Measurements from ENCODE around the gene ANO2.

ANO2 gene

GRCh38 chr12:5622280-5622679 lies 322.8 kb downstream of the ANO2 start:
- no peak for DNase-seq (ENCODE audit: low read depth)

- DNase-seq (ENCODE audit: low read depth): no peak
These were observed 323.7 kb downstream of the ANO2 start for GRCh38 chr12:5621329-5621728.

GRCh38 chr12:5620896-5621295 lies 324.2 kb downstream of the ANO2 start:
- DNase-seq (ENCODE audit: low read depth): no peak

GRCh38 chr12:5619628-5620027 lies 325.4 kb downstream of the ANO2 start:
- DNase-seq (ENCODE audit: low read depth): no peak

GRCh38 chr12:5616854-5617253 lies 328.2 kb downstream of the ANO2 start:
- no peak for DNase-seq (ENCODE audit: low read depth)

GRCh38 chr12:5615760-5616159 lies 329.3 kb downstream of the ANO2 start:
- no peak for DNase-seq (ENCODE audit: low read depth)

GRCh38 chr12:5614256-5614655 lies 330.8 kb downstream of the ANO2 start:
- DNase-seq (ENCODE audit: low read depth): no peak

GRCh38 chr12:5612556-5613410 lies 332.3 kb downstream of the ANO2 start:
- no peak for DNase-seq (ENCODE audit: low read depth)

GRCh38 chr12:5611162-5611561 lies 333.9 kb downstream of the ANO2 start:
- no peak for DNase-seq (ENCODE audit: low read depth)

GRCh38 chr12:5599378-5599777 lies 345.7 kb downstream of the ANO2 start:
- no peak for DNase-seq (ENCODE audit: low read depth)

GRCh38 chr12:5593998-5594397 lies 351.1 kb downstream of the ANO2 start:
- no peak for DNase-seq (ENCODE audit: low read depth)

- no peak for DNase-seq (ENCODE audit: low read depth)
These were observed 352.0 kb downstream of the ANO2 start for GRCh38 chr12:5593086-5593485.

GRCh38 chr12:5592310-5592709 lies 352.7 kb downstream of the ANO2 start:
- DNase-seq (ENCODE audit: low read depth): no peak

- DNase-seq (ENCODE audit: low read depth): no peak
These were observed 354.7 kb downstream of the ANO2 start for GRCh38 chr12:5590316-5590715.

- no peak for DNase-seq (ENCODE audit: low read depth)
These were observed 356.0 kb downstream of the ANO2 start for GRCh38 chr12:5589054-5589453.

GRCh38 chr12:5588591-5588990 lies 356.5 kb downstream of the ANO2 start:
- no peak for DNase-seq (ENCODE audit: low read depth)

- no peak for DNase-seq (ENCODE audit: low read depth)
These were observed 356.9 kb downstream of the ANO2 start for GRCh38 chr12:5588176-5588575.

GRCh38 chr12:5587711-5588121 lies 357.3 kb downstream of the ANO2 start:
- DNase-seq (ENCODE audit: low read depth): no peak

- DNase-seq (ENCODE audit: low read depth): no peak
These were observed 358.9 kb downstream of the ANO2 start for GRCh38 chr12:5586201-5586600.

- no peak for DNase-seq (ENCODE audit: low read depth)
These were observed 359.9 kb downstream of the ANO2 start for GRCh38 chr12:5585178-5585577.

GRCh38 chr12:5584412-5585175 lies 360.5 kb downstream of the ANO2 start:
- DNase-seq (ENCODE audit: low read depth): no peak

GRCh38 chr12:5582541-5582940 lies 362.5 kb downstream of the ANO2 start:
- no peak for DNase-seq (ENCODE audit: low read depth)

GRCh38 chr12:5582018-5582417 lies 363.0 kb downstream of the ANO2 start:
- DNase-seq (ENCODE audit: low read depth): no peak

Data from stimulated activated CD8-positive, alpha-beta memory T cell treated with anti-CD3 and anti-CD28 coated beads, Interleukin-7, amount 100 ng/mL, for 24 hours (primary cell).